HG03139 (cell line): Measurements from ENCODE around the gene TIAM2.
"Not testable (repeated sequence)": the region's sequence is repeated elsewhere in the genome, so short reads cannot be mapped to it uniquely, and the experiment has no call there.

Experiments
- ATAC-seq: cut with Tn5 transposase; IDR thresholded peaks from one replicate; pipeline ENCODE4 v1.9.1; 2021; ENCODE audit not compliant: unreplicated experiment

TIAM2 gene

DNA sequence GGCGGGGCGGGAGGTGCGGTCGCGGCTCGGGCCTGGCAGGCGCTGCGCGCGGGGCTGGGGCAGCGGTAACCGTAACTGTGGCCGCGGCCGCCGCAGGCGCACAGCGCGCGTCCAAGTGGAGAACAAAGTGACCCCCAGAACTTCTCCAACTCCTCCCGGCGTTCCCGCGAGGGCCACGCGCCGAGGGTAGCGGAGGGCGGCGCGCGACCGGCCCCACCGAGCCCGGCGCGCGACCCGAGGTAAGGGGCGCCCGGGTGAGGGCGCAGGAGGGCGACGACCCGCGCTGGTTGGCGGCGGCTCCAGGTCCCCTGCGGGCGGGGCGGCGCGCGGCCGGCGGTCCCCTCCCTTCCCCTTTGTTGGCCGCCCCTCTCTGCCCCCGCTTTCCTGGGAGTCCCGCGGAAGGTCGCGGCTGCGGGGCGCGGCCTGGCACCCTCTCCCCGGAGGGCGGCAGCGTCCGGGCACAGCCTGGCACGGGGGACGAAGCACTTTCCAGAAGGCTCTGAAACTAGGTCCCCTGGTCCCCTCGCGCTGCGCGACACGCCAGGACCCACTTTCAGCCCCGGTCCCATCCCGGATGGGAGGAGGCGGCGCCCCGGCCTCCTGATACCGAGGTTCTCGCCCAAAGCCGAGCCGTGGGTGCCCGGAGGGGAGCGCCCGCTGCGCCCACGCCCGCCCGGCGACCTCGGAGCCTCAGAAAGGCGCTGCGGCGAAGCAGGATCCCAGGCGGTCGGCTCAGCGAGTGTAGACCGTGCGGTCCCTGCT is at the start of gene TIAM2:
Gene TIAM2, plus strand, starts transcription at position 62 of the 762 bp plus-strand sequence. CDS start 133,909 bp downstream, outside the sequence.
- ATAC-seq = no peak

DNA sequence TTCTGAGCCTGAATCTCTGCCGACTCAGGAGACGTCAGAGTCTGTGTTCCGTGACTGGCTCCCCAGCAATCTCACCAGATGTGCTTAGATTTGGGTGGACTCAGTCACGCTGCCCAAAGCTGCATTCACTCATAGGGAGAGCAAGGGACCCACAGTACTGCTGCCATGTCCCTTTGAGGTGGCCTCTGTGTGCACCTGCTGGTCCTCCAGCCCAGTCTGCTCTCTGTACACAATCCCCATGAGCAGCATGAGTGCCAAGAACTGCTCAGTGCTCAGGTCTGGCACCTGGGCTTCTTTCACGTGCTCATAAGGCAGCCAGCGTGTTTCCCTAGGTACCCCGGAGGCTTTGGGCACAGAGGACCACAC is 44.2 kb upstream of the TIAM2 start:
- ATAC-seq = no peak

DNA sequence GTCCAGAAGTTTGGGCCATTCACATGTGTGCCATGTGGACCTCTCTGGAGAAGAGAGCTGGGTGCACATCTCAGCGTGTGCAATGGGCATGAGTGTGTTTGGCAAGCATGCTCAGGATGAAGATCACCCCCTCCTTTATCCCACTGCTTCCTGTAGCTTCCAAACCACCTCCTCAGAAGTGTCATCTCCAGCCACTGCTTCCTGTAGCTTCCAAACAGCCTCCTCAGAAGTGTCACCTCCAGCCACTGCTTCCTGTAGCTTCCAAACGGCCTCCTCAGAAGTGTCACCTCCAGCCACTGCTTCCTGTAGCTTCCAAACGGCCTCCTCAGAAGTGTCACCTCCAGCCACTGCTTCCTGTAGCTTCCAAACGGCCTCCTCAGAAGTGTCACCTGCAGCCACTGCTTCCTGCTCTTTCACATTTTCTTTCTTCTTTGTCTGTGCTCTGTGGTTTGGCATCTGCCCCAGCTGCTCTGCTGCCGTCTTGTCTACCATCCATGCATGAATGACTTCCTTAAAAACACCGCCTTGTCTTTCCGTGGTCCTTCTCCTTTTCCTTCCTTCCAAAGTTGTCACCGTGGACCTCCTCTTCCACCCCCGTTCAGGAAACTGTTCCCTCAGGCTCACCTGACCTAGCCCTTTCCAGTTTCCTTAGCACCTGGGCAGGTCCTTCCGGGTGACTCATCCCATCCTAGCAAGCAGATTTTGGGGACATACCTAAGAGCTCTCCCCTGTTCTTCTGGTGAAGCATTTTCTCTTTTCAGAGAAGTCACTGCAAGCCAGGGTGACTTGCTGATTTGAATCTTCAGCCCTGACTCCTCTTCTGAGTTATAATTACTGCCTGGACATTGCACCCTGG is 43.5 kb upstream of the TIAM2 start:
- ATAC-seq = peak; percentile 84

DNA sequence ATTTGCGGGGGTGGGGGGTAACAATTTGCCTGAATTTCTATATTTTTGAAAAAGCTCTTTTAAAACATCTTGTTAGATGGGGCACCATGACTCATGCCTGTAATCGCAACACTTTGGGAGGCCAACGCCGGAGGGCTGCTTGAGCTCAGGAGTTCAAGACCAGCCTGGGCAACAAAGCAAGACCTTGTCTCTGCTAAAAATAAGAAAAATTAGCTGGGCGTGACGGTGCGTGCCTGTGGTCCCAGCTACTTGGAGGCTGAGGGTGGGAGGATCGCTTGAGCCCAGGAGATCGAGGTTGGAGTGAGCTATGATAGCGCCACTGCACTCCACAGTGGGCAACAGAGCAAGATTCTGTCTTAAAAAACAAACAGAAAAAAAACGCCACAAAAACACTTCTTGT is 41.5 kb upstream of the TIAM2 start:
- ATAC-seq = no peak

DNA sequence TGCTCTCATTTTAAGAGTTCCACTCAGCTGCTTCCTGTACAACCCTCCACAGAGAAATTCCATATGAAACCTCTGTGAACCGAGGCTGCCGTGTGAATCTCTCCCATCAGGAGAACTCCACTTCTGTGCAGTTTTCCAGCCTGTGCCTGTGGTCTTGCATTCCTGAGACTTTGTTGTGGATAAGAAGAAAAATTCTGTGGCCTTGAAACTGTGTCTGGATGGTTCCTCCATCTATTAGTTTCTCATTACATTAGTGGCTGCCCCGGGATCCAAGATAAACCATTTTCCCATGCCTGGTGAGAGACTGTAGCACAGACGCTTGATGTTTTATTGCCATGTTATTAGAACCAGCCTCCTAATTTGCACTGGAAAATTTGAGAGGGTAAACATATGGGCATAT is 40.8 kb upstream of the TIAM2 start:
- no peak for ATAC-seq

DNA sequence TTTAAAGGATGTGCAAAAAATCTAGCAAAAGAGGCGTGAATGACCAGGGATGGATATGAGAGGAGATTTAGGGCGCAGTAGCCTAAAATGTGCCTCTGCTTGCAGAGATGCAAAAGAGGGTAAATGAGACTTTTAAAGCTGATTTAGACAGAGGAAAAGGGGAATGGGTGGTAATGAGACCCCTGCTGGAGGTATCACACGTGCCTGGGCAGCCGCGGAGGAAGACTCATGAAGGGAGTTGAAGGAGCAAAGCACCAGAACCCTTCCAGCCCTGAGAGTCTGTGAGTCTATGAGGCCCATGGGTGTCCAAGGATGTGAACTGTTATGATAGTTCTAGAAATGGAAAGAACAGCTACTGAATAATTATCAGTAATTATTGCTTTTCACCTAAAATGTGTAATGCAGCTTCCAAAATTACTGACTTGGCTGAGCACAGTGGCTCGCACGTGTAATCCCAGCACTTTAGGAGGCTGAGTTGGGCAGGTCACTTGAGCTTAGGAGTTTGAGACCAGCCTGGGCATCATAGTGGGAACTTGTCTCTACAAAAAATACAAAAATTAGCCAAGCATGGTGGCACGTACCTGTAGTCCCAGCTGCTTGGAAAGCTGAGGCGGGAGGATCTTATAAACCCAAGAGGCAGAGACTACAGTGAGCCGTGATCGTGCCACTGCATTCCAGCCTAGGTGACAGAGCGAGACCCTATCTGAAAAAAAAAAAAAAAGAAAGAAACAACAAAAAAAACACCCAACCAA is 38.2 kb upstream of the TIAM2 start:
- ATAC-seq = no peak

DNA sequence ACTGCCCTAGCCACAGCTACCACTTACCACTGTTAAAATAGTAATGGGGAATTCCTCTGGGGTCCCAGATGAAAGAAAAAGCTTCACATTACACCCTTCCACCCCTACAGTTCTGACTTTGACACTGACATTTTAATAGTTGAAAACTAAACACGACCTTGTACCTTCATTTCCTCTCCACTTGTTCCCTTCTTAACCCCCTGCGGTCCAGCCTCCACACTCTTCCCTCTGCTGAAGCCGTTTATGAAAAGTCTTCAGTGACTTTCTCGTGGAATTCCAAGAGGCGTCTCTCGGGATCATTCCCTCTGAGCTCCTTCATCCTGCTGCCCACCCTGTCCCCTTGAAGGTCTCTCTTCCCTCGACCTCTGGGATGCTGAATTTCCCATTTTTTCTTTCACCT is 36.6 kb upstream of the TIAM2 start:
- ATAC-seq = no peak

DNA sequence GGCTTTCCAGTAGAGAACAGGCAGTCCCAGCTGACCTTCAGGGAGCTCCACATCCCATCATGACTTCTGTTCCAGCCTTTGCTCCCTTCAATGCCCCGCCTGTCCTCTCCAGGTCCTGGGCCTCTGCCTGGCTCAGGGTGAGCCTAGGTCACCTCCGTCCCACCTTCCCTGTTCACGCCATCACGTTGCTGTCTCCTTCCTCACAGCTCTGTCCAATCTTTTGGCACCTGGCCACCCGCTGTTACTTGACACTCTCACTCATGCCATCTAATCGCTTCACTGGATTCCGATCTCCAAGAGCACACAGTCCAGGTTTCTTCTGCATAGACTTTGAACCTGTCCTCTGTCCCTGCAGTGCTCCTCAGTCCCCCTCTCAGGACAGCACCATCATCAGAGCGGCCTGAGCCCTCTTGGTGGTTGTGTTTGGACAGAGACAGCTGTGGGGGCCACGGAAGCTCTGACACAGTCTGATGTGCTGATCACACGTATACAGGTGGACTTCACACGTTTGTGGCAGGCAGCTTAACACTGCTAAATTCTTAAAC is 34.7 kb upstream of the TIAM2 start:
- no peak for ATAC-seq

DNA sequence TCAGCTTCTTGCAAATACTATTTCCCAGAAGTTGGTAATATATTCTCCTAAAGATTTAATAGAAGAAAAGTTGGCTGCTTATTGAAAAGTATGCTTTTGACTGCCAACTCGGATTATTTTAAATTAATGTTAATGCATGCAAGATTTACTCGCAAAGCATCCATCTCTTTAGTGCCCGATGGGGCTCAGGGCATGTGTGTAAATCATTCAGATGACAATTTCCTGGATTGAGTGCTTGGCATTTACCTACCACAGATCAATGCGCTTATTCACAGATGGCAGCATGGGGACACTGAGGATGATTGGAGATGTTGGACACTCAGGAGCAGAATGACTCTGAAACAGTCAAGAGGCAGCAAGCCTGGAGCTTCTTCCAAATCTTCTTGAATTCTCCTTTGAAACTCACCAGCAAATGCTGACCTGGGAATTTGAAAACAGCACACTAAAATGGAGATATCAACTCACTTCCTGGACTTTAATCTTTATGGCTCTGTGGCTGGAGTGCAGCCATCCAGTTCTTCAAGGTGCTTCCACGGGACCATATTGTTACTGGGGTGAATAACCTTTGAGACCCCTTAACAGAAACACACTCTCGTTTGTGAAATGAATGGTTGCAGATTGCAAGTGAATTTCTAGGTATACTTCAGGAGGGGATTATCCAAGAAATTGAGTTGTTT is 34.1 kb upstream of the TIAM2 start:
- ATAC-seq = no peak

DNA sequence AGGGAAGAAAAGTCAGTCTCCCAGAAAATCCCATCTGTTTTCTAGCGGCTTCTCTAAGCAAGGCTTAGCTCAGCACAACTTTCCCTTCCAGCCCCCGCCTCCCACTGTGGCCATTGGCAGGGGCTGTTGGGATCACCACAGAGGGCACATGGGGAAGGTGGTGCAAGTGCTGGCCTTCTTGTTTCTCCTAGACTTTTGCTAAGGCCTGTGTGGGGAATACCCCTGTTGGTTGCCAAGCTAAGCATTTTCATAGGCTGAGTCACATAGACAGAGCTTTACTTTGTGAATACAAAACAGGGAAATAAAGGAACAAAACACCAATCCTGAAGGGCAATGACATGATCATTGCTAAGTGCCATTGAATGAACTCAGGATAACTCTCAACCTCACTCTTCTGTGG is 32.4 kb upstream of the TIAM2 start:
- ATAC-seq = no peak

DNA sequence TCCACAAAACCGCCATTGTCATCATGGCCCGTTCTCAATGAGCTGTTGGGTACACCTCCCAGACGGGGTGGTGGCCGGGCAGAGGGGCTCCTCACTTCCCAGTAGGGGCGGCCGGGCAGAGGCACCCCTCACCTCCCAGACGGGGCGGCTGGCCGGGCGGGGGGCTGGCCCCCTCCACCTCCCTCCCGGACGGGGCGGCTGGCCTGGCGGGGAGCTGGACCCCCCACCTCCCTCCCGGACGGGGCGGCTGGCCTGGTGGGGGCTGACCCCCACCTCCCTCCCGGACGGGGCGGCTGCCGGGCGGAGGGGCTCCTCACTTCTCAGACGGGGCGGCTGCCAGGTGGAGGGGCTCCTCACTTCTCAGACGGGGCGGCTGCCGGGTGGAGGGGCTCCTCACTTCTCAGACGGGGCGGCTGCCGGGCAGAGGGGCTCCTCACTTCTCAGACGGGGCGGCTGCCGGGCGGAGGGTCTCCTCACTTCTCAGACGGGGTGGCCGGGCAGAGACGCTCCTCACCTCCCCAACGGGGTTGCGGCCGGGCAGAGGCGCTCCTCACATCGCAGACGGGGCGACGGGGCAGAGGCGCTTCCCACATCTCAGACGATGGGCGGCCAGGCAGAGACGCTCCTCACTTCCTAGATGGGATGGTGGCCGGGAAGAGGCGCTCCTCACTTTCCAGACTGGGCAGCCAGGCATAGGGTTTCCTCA is 28.9 kb upstream of the TIAM2 start:
- ATAC-seq = not testable (repeated sequence)

DNA sequence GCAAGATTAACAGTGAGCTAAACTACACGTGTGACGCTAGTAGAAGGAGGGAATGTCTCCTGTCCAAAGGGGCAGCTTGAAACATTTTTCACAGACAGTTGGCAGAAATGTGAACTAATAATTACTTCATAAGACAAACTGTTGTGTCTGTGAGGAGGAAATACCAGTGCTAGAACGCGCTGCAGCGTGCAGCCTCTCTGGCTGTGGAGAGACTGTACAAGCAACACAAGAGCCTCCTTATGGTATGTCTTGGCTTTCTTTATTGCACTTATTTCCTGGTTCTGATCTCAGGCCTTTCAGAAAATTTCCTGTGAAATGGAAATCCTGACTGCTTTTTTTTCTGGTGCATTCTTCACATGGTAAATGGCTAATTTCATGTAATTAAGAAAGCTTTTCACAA is 25.3 kb upstream of the TIAM2 start:
- ATAC-seq = no peak

DNA sequence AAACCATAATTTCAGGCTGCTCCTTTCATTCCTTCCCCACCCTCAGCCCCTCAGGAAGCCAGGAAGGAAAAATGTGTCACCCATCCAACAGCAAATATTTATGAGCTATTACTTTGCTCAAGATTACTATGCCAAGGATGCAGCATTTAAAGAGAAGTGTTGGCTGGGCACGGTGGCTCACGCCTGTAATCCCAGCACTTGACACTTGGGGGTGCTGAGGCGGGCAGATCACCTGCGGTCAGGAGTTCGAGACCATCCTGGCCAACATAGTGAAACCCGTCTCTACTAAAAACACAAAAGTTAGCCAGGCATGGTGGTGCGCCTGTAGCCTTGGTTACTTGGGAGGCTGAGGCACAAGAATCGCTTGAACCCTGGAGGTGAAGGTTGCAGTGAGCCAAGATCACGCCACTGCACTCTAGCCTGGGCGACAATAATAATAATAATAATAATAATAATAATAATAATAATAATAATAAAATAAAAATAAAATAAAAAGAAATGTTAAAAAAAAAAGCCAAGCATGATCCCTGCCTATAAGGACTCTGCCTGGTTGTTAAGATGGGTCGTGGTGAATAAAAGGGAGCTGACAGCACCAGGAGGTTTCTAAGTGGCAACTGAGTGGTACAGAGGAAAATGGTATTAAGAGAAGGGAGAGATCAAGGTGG is 20.5 kb upstream of the TIAM2 start:
- no peak for ATAC-seq

DNA sequence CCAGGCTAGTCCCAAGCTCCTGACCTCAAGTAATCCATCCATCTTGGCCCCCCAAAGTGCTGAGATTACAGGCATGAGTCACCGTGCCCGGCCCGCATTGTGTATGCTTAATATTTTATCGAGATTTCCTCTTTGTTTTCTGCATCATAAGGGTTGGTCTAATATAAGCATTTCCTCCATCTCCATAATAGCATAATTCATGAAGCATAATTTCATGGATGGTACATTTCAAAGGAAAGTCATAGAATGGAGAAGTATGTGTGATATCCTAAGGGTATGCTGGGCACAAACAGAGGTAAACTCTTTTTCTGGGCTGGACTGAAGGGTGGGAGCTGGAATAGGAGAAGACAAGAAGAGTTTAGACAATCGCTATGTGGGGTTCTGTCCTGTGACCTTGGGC is 17.5 kb upstream of the TIAM2 start:
- no peak for ATAC-seq

DNA sequence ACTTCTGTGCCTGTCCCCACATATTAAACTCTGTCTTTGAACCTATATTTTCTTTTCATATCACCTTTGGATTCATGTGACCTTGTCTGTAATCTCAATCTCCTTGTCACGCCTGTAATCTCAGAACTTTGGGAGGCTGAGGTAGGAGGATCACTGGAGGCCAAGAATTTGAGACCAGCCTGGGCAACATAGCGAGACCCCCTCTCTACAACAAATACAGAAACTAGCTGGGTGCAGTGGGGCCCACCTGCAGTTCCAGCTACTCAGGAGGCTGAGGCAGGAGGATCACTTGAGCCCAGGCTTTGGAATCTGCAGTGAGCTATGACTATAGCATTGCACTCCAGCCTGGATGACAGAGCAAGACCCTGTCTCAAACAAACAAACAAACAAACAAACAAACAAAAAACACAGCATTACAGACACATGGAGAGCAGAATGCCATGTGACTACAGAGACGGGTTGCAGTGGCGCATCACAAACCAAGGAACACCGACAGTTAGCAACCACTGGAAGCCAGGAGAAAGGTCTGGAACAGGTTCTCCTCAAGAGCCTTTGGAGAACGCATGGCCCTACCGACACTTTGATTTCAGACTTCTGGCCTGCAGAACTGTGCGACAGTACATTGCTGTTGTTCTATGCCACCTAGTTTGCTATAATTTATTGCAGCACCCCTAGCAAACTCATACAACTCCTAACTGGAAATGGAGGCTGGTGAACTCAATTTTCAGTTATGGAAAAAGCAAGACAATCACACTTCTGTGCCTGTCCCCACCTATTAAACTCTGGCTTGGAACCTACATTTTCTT is 14.6 kb upstream of the TIAM2 start:
- no peak for ATAC-seq

DNA sequence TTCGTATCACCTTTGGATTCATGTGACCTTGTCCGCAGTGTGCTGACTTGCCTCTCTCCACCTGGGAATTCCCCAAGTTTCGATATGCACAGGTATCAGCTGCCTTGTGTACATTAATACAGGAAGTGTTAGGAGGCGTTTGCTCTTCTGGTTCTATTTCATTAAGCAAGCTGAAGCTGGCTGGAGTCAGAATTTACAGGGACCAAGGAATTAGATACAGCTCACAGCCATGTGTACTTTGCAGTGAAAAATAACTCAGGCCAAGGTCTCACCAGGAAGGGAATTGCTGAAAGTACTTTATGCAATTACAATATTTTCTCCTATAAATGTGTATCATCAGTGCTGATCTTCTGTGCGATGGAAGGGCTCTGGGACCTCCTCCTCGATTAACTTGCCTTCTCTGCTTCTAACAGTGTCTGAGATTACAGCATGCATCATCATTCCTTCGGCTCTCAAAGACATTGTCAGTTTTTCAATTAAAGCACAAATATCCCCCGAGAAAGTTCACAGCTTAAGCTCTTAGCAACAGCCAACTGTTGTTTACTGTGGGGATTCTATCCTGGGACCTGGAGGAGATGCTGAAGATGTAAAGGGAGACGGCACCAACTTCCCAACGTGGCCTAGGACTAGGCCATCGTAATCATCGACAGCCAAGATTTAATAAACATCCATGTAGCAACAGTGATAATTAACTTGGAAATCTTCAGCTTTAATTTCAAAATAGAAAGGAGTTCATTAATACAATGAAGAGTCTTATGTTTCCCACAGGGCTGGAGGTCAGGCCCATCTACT is 13.8 kb upstream of the TIAM2 start:
- ATAC-seq = no peak

DNA sequence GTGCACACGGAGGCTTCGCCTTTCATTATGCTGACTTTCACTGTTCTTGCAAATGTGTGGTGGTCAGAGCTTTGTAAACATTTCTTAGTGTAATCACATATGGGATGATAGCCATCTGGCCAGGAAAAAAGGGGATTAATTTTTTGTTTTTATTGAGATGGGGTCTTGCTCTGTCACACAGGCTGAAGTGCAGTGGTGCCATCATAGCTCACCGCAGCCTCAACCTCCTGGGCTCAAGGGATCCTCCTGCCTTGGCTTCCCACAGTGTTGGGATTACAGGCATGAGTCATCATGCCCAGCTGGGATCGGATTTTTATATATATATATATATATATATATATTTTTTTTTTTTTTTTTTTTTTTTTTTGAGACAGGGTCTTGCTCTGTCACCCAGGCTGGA is 11.0 kb upstream of the TIAM2 start:
- ATAC-seq = no peak

DNA sequence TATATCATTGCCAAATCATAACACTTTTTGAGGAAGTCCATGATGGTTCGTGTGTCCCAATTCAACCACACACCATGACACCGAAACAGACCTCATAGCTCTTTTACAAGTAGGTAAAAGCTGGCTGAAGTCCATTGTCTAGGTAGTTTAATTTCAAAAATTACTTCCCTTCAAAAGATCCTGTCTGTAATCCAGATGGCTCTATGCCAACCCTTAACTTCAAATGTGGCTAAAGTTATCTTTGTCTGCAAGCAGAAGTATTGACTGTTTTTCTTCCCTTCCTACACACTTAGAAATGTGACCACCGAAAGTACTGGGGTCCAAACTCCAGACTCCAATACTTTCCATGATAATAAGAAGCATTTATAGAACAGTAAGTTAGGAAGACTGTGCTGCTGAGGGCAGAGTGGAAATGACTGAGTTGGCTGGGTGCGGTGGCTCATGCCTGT is 8.3 kb upstream of the TIAM2 start:
- no peak for ATAC-seq
